Activated CD4-positive, alpha-beta memory T cell treated with anti-CD3 and anti-CD28 coated beads, Interleukin-2, amount 10 ng/mL, durations not matched to agents 7 days and 5 days (primary cell): ENCODE results near the gene ATG3. TPM values are rescaled to one million over a fixed set of nuclear protein-coding genes. Genes with fewer than 3 reads are reported as not detected.
A peak's percentile ranks its signal among the peaks of the same experiment; 100 is the strongest.

Experiments used
- CTCF ChIA-PET: fragments of 350-600 bp; sonication (Branson Sonifier 250); formaldehyde crosslinking; loops from one replicate; lab custom pipeline; 2021; ENCODE audit warnings: antibody characterized with exemption, inconsistent platforms; lab: Charles Lee
- POLR2A ChIA-PET: fragments of 350-600 bp; sonication (Branson Sonifier 250); formaldehyde crosslinking; loops from one replicate; lab custom pipeline; 2021; ENCODE audit warnings: antibody characterized with exemption; lab: Charles Lee
- DNase-seq: peaks from one replicate; pipeline ENCODE4 v3.0.0-alpha.2; 2020
- H3K27ac Mint-ChIP-seq: one replicate; pipeline ENCODE4 v1.8.0; 2021; ENCODE audit warnings: mild to moderate bottlenecking, mixed read lengths
- H3K27me3 Mint-ChIP-seq: one replicate; pipeline ENCODE4 v1.8.0; 2021; ENCODE audit warnings: mixed read lengths
- H3K36me3 Mint-ChIP-seq: one replicate; pipeline ENCODE4 v1.8.0; 2021; ENCODE audit warnings: low read depth, mixed read lengths
- H3K4me1 Mint-ChIP-seq: one replicate; pipeline ENCODE4 v1.8.0; 2021; ENCODE audit warnings: mixed read lengths
- H3K4me3 Mint-ChIP-seq: one replicate; pipeline ENCODE4 v1.8.0; 2021; ENCODE audit warnings: mild to moderate bottlenecking, mixed read lengths
- H3K9me3 Mint-ChIP-seq: one replicate; pipeline ENCODE4 v1.8.0; 2021; ENCODE audit warnings: mixed read lengths
- total RNA-seq, 2 experiments: library from RNA; stranded (reverse); gene quantifications; one replicate each; pipeline ENCODE4 v1.2.3, GENCODE V29; 2021

The ATG3 gene
- total RNA-seq = 10 to 100 TPM; 74.8 to 75.3 TPM

DNA sequence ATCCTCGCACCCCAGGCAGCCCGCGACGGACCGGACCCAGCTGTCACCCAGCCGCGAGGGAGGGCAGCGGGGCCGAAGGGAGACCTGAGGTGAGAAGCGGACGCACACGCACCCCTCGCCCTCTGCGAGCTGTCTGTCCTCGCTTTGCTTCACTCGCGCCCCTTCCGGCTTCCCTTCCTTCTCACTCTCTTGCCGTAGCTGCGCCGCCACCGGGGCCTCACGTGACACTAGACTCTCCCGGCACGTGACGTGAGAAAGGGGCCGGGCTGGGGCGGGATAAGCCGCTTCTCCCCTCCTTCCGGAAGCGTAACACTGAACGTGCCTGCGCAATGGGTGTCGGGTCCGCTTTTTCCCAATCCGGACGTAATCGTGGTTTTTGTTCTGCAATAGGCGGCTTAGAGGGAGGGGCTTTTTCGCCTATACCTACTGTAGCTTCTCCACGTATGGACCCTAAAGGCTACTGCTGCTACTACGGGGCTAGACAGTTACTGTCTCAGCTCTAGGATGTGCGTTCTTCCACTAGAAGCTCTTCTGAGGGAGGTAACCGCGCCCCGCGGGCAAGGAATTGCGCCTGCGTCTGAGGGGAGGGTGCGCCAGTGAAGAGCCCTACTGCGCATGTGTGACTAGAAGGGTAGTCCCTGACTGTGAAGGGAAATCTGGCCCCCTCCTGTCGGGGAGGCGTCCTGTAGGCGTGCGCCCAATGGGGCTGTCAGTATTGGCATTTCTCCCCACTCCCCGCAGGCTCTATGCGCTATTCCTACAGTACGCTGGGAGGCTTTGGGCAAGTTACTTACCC lies at the start of gene ATG3, which contains the start of gene SLC35A5:
TSS of gene ATG3 (minus strand) at position 229 of the 796 bp plus-strand sequence. CDS start 434 bp downstream, outside the sequence.
TSS of gene SLC35A5 (plus strand) at position 312 of the 796 bp plus-strand sequence. CDS start 1,359 bp downstream, outside the sequence.
- Mint-ChIP-seq H3K4me1 (peaks cover 43% of the 10 kb centered on the region), H3K27me3 (no peaks in the 10 kb centered on the region), H3K4me3 (peak within 1 kb of the TSS; percentile 84), H3K36me3 (peaks cover 44% of the 10 kb centered on the region), H3K9me3 (no peaks in the 10 kb centered on the region), H3K27ac (peak within 1 kb of the TSS; percentile 96)
- ChIA-PET POLR2A (interaction anchor here (0.6 to 2.4 kb wide), 30 partner anchors 10 to 1018 kb away, joined by 3 to 20 read pairs (median 4); partner anchors contain the start of genes BTLA and CD200R1), CTCF (interaction anchor here (0.5 to 1.4 kb wide), 4 partner anchors 80 to 1277 kb away, joined by 3 to 4 read pairs (median 3); partner anchors contain the start of gene GRAMD1C)
- DNase-seq = peak; percentile 99

DNA sequence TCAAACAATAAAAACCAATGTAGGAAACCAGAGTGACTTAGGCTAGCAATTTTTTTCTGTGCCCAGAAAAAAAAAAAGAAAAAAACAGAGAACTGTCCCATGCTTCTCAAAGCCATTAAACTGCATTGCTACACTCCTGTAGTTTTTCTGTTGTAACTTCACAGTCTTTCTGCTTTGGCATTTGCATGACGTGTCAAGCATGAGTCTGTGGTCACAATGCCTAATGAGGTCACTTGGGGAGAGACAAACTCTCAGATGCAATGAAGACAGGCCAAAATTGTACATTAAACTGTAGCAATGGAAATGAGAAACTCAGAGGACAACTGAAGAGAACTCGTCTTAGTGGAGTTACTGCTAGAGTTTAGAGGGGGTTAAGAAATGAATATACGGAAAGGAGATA lies 48.4 kb upstream of the ATG3 start:
- Mint-ChIP-seq H3K27me3 (peaks cover 12% of the 10 kb centered on the region), H3K27ac (no peak overlapping the region), H3K4me1 (peaks cover 5% of the 10 kb centered on the region), H3K36me3 (no peaks in the 10 kb centered on the region), H3K9me3 (no peaks in the 10 kb centered on the region), H3K4me3 (no peak overlapping the region)
- DNase-seq = no peak
- ChIA-PET POLR2A (no interaction called here), CTCF (no interaction called here)

DNA sequence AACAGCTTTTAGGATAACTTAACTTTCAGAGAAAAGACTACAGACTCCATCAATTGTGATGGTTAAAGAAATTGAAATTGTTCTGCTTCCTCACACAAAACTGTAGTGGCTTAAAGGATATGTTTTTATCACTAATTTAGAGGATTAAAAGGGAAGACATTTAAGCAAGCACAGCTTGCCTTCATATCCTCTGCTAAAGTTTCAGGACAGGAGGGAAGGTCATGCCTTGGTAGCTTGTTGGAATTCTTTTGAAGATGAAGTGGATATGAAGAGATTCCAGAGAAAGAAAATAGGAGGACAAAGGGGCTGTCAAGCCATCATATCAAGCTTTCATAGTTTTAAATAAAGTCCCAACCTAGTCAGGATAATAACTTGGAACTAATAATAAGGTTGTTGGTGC lies 46.1 kb upstream of the ATG3 start:
- DNase-seq = no peak
- ChIA-PET POLR2A (interaction anchor here (1.1 to 1.2 kb wide), 2 partner anchors 14 to 46 kb away, joined by 3 to 4 read pairs; partner anchors contain the start of genes ATG3 and SLC35A5), CTCF (interaction anchor here (1.4 to 1.5 kb wide), 2 partner anchors 36 to 372 kb away, joined by 3 to 4 read pairs; no protein-coding TSS in a partner anchor)
- Mint-ChIP-seq H3K4me1 (peaks cover 19% of the 10 kb centered on the region), H3K27ac (no peak overlapping the region), H3K9me3 (no peaks in the 10 kb centered on the region), H3K27me3 (peaks cover 12% of the 10 kb centered on the region), H3K4me3 (no peak overlapping the region), H3K36me3 (no peaks in the 10 kb centered on the region)

DNA sequence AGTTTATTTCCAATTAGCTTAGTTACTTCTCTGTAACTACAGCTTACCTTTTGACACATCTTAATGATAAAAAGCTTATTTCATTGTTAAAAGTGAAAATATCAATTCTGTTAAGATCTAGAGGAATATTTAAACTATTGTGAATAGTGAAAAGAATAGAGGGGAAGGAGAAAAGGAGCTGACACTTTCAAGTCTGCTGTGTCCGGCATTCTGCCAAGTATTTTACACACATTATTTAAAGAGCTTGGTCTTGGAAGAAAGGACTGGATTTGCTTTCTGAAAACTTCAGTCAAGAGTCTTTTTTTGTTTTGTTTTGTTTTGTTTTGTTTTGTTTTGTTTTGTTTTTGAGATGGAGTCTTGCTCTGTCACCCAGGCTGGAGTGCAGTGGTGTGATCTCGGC lies 44.3 kb upstream of the ATG3 start:
- POLR2A ChIA-PET = no interaction called here
- CTCF ChIA-PET = interaction anchor here (1.0 kb wide), 1 partner anchor 10 kb away, joined by 3 read pairs; no protein-coding TSS in a partner anchor

DNA sequence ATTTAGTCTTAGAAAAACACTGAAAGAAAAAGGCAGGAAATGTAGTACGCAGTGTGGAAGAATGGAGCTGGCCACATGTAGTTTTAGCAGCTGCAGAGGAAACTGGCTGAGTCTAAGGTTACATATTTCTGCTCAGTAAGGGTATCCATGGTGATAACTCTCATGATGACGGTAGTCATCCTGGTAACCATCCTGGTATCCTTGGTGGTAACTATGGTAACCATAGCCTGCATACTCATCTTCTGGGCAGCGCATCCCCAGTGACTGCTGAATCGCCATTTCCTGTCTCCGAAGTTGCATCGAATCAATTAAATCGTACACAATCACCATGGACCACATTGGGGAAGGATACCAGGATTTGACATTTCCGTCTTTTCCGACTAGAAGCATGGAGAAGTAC lies 43.5 kb upstream of the ATG3 start:
- peaks cover 12% of the 10 kb centered on the region for H3K27me3 Mint-ChIP-seq
- H3K4me3 Mint-ChIP-seq = no peak overlapping the region
- no peak overlapping the region for H3K27ac Mint-ChIP-seq
- no peaks in the 10 kb centered on the region for H3K36me3 Mint-ChIP-seq
- ChIA-PET POLR2A (no interaction called here), CTCF (no interaction called here)
- no peak for DNase-seq
- H3K9me3 Mint-ChIP-seq = no peaks in the 10 kb centered on the region
- H3K4me1 Mint-ChIP-seq = peaks cover 31% of the 10 kb centered on the region

More for the DNA sequence above, 44.3 kb upstream of the ATG3 start:
- H3K9me3 Mint-ChIP-seq = no peaks in the 10 kb centered on the region
- no peaks in the 10 kb centered on the region for H3K36me3 Mint-ChIP-seq
- H3K27me3 Mint-ChIP-seq = peaks cover 12% of the 10 kb centered on the region
- no peak overlapping the region for H3K4me3 Mint-ChIP-seq
- H3K27ac Mint-ChIP-seq = no peak overlapping the region
- DNase-seq = no peak
- H3K4me1 Mint-ChIP-seq = peaks cover 31% of the 10 kb centered on the region

DNA sequence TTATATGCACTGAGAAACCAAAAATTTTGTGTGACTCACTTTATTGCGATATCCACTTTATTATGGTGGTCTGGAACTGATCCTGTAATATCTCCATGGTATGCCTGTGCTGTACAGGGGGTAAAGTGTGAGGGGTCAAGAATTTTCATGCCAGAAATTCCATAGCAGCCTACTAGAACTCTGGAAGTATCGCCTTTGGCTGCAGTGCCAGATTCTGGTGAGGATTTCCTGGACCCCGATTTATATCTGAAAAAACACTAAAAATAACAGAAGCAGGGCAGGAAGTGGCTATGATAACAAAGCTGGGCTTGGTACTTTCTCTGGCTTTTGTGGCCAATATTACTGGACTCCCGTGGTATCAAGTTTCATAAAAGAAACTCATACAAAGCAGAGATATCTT lies 42.8 kb upstream of the ATG3 start:
- POLR2A ChIA-PET = no interaction called here
- Mint-ChIP-seq H3K27ac (no peak overlapping the region), H3K27me3 (peaks cover 10% of the 10 kb centered on the region), H3K36me3 (no peaks in the 10 kb centered on the region), H3K9me3 (no peaks in the 10 kb centered on the region), H3K4me1 (peaks cover 31% of the 10 kb centered on the region), H3K4me3 (no peak overlapping the region)
- CTCF ChIA-PET = no interaction called here
- no peak for DNase-seq

DNA sequence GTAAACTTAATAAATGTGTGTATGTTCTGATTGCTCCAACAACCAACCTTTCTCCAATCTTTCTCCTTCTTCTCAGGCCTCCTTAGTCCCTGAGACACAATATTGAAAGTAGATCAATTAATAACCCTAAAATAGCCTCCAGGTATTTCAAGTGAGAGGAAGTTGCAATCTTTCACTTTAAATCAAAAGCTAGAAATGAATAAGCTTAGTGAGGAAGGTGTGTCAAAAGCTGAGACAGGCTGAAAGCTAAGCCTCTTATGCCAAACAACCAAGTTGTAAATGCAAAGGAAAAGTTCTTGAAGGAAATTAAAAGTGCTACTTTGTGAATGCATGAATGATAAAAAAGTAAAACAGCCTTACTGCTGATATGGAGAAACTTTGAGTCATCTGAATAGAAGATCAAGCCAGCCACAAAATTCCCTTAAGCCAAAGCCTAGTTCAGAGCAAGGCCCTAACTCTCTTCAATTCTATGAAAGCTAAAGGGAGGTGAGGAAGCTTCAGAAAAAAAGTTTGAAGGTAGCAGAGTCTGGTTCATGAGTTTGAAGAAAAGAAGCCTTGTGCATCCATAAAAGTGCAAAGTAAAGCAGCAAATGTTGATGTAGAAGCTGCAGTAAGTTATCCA lies 40.6 kb upstream of the ATG3 start:
- peaks cover 2% of the 10 kb centered on the region for H3K27me3 Mint-ChIP-seq
- H3K4me1 Mint-ChIP-seq = peaks cover 31% of the 10 kb centered on the region
- H3K4me3 Mint-ChIP-seq = no peak overlapping the region
- POLR2A ChIA-PET = no interaction called here
- CTCF ChIA-PET = interaction anchor here (0.8 to 2.2 kb wide), 4 partner anchors 12 to 912 kb away, joined by 3 to 13 read pairs (median 3); partner anchors contain the start of gene SPICE1
- no peak for DNase-seq
- no peaks in the 10 kb centered on the region for H3K9me3 Mint-ChIP-seq
- H3K36me3 Mint-ChIP-seq = no peaks in the 10 kb centered on the region
- H3K27ac Mint-ChIP-seq = no peak overlapping the region

DNA sequence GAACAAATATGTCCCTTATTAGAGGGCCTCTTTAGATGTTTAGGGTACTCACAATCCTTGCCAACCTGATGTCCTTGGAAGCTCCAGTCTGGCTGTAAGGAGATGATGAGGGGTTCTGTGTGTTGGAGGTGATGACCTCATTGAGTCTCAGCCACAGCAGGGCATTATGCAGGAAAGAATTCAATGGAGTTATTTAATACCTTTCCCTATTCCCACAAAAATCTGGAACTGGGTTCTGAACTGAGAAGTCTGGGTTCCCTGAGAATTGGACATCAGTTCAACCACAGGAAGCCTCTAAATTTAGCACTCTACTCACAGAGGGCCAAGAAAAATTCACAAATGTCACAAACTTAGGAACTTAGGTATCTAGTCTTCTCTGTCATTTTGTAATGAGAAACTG lies 37.0 kb upstream of the ATG3 start:
- no peaks in the 10 kb centered on the region for H3K27me3 Mint-ChIP-seq
- no peak overlapping the region for H3K4me3 Mint-ChIP-seq
- no peaks in the 10 kb centered on the region for H3K9me3 Mint-ChIP-seq
- ChIA-PET POLR2A (no interaction called here), CTCF (no interaction called here)
- peaks cover 17% of the 10 kb centered on the region for H3K4me1 Mint-ChIP-seq
- no peaks in the 10 kb centered on the region for H3K36me3 Mint-ChIP-seq
- H3K27ac Mint-ChIP-seq = no peak overlapping the region
- DNase-seq = no peak

DNA sequence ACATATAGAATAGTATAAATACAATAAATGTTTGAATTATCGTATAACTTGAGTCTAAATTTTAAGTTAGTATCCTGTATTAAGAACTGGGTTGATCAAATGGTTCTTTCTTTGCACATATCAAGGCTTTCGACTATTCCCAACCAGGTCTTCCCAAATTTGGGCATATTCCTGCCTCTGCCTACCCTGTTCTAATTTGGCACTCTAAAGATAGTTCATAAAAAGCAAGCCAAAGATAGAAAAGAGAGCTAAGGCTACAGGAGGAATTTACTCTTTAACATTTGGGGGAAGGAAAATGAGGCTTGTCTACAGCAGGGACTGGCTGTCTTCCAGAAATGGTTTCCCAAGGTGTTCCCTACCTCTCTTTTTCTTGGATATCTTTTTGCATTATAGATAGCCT lies 36.2 kb upstream of the ATG3 start:
- H3K27me3 Mint-ChIP-seq = no peaks in the 10 kb centered on the region
- POLR2A ChIA-PET = no interaction called here
- peaks cover 14% of the 10 kb centered on the region for H3K4me1 Mint-ChIP-seq

DNA sequence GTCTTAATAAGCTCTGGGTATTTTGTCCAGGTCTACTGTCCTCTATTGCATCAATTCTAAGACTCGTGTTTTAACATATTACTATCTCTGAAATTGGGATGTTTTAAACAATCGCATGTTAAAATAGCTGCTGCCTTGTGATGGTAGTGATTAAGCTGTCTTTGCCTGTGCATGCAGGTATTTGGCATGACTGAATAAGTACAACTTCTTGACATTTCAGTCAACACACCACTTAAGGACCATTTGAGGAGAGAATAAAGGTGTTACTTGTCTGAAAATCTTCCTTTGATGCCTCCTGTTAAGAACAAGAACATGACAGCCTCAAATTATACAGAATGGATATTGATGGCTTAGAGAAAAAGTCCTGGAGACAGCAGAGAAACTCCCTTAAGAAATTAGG lies 33.1 kb upstream of the ATG3 start:
- ChIA-PET CTCF (interaction anchor here (2.8 kb wide), 1 partner anchor 13 kb away, joined by 13 read pairs; no protein-coding TSS in a partner anchor), POLR2A (no interaction called here)
- Mint-ChIP-seq H3K36me3 (peaks cover 23% of the 10 kb centered on the region), H3K4me1 (peaks cover 6% of the 10 kb centered on the region), H3K4me3 (no peak overlapping the region), H3K9me3 (peaks cover 4% of the 10 kb centered on the region), H3K27ac (no peak overlapping the region), H3K27me3 (no peaks in the 10 kb centered on the region)
- no peak for DNase-seq

More for the DNA sequence above, 36.2 kb upstream of the ATG3 start:
- H3K9me3 Mint-ChIP-seq = peaks cover under 1% of the 10 kb centered on the region
- H3K36me3 Mint-ChIP-seq = peaks cover 3% of the 10 kb centered on the region
- H3K27ac Mint-ChIP-seq = no peak overlapping the region
- H3K4me3 Mint-ChIP-seq = no peak overlapping the region
- DNase-seq = no peak
- CTCF ChIA-PET = no interaction called here

DNA sequence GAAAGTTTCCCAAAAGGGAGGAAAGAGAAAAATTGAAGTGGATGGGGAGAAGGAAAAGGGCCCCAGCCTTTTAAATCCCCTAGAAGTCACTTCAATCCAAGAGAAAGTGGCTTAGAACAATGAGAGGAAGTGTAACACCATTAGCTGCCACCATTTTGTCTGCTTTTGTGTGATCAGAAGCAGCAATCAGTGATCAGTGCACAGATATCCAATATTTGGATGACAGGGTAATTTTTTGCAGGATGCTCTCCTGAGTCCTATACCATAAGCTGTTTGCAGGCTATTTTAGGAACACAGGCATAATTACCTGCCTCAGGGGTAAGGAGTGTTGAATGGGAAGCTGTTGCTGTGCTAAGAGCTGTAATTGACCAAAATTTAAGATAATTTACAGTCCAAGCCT lies 31.5 kb upstream of the ATG3 start:
- Mint-ChIP-seq H3K27me3 (no peaks in the 10 kb centered on the region), H3K4me1 (peaks cover 6% of the 10 kb centered on the region), H3K4me3 (no peak overlapping the region), H3K36me3 (peaks cover 33% of the 10 kb centered on the region), H3K9me3 (peaks cover 4% of the 10 kb centered on the region), H3K27ac (no peak overlapping the region)
- DNase-seq = no peak
- POLR2A ChIA-PET = no interaction called here
- CTCF ChIA-PET = interaction anchor here (2.8 kb wide), 1 partner anchor 11 kb away, joined by 13 read pairs; no protein-coding TSS in a partner anchor

DNA sequence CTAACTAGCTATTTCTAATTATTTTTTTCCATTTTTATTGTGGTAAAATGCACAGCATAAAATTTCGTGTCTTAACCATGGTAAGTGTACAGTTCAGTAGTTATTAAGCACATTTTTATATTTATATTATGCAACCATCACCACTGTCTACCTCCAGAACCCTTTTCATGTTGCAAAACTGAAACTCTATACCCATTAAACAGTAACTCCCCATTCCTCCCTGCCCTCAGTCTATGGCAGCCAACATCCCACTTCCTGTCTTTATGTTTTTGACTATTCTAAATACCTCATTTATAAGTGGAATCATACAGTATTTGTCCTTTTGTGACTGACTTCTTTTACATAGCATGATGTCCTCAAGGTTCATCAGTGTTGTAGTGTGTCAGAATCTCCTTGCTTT lies 25.6 kb upstream of the ATG3 start:
- H3K9me3 Mint-ChIP-seq = no peaks in the 10 kb centered on the region
- CTCF ChIA-PET = no interaction called here

DNA sequence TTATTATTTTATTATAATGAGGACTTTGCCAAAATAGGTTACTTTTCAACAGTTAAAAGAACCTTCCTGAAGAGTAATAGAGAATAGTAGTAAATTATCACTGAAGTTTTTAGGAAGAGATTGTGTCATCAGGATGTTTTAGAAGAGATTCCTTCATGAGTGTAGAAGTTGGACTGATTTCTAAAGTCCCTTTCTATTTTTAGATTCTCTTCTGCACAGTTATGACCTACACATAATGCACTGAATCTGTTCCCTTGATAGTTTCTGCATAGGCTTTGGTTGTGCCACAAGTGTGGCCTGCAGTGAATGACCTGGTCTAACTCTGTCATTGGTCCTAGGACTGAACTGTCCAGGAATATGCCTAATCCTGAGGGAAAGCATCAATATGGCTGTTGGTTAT lies 24.0 kb upstream of the ATG3 start:
- CTCF ChIA-PET = interaction anchor here (0.6 kb wide), 1 partner anchor 57 kb away, joined by 3 read pairs; no protein-coding TSS in a partner anchor
- H3K9me3 Mint-ChIP-seq = no peaks in the 10 kb centered on the region
- H3K4me1 Mint-ChIP-seq = peaks cover 14% of the 10 kb centered on the region
- POLR2A ChIA-PET = no interaction called here
- no peak overlapping the region for H3K4me3 Mint-ChIP-seq
- H3K36me3 Mint-ChIP-seq = peaks cover 60% of the 10 kb centered on the region
- no peak for DNase-seq
- H3K27me3 Mint-ChIP-seq = no peaks in the 10 kb centered on the region
- H3K27ac Mint-ChIP-seq = no peak overlapping the region

More for the DNA sequence above, 25.6 kb upstream of the ATG3 start:
- H3K4me1 Mint-ChIP-seq = peaks cover 12% of the 10 kb centered on the region
- POLR2A ChIA-PET = no interaction called here
- no peak for DNase-seq
- H3K36me3 Mint-ChIP-seq = peaks cover 64% of the 10 kb centered on the region
- H3K4me3 Mint-ChIP-seq = no peak overlapping the region
- H3K27me3 Mint-ChIP-seq = no peaks in the 10 kb centered on the region
- no peak overlapping the region for H3K27ac Mint-ChIP-seq
